Left kidney (tissue), 2 donors: Measurements from ENCODE around the gene DDX24. TPM values are rescaled to one million over a fixed set of nuclear protein-coding genes. Genes with fewer than 3 reads are reported as not detected.

Experiments
- DNase-seq: peaks from one replicate; pipeline ENCODE4 v3.0.0-alpha.2; 2013
- polyA plus RNA-seq: library from polyadenylated mRNA; unstranded; fragments of 120-200 nt; gene quantifications from one replicate; pipeline ENCODE4 v1.2.1, GENCODE V29; 2013; ENCODE audit not compliant: insufficient read length

DDX24 gene
- polyA plus RNA-seq, 1 donor: 169 TPM

GRCh38 chr14:94115058-94115591 is 34.1 kb upstream of the DDX24 start:
- DNase-seq: no peak

DNA sequence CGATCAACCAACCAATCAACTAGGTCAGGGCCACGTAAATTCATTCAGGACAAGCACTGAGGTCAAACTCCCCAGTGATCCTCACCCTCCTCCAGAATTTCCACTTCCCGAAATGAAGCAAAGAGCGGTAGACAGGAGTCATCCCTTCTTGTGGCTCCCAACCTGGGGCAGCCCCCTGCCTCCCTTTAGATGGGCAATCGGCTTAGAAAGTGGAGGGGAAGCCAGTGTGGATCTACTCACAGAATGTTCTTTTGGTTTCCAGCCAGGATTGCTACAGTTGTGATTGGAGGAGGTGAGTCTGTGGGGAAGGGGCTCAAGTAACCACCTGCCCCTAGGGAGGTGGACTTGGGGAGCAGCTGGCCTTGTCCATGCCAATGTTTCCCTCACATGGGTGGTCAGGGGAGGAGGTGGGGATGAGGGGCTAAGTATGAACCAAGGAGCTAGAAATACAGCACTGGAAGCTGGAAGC is 33.6 kb upstream of the DDX24 start:
- DNase-seq: no peak

- no peak for DNase-seq
These were observed 33.0 kb upstream of the DDX24 start for GRCh38 chr14:94113908-94114588.

DNA sequence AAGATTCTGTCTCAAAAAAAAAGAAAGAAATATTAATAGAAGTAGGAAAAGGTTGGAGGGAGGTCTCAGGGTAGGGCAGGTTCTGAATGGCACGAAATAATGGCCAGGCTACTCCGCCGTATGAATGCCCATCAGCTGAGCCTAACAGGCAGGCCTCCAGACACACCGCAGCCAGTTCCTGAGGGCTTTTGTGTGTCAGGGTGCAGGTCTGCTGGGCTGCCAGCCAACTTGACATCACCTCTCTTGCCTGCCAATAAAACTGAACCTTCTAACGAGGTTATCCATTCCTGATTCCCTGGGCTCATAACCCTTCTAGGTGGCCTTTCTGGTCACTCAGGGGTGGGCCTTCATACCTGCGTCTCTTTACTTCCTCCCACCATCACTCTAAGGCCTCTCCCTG is 32.5 kb upstream of the DDX24 start:
- DNase-seq: no peak

DNA sequence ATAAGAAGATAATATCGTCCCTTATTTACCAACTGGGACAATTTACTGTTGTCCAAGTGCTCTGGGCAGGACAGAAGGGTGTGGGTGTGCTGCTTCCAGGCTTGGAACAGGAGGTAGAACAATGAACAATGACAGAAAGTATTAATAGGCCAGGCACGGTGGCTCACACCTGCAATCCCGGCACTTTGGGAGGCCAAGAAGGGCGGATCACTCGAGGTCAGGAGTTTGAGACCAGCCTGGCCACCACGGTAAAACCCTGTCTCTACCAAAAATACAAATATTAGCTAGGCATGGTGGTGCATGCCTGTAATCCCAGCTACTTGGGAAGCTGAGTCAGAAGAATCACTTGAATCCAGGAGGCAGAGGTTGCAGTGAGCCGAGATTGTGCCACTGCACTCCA is 32.1 kb upstream of the DDX24 start:
- no peak for DNase-seq

- no peak for DNase-seq
These were observed 31.6 kb upstream of the DDX24 start for GRCh38 chr14:94112513-94113063.

- DNase-seq: no peak
These were observed 30.5 kb upstream of the DDX24 start for GRCh38 chr14:94111276-94112095.

DNA sequence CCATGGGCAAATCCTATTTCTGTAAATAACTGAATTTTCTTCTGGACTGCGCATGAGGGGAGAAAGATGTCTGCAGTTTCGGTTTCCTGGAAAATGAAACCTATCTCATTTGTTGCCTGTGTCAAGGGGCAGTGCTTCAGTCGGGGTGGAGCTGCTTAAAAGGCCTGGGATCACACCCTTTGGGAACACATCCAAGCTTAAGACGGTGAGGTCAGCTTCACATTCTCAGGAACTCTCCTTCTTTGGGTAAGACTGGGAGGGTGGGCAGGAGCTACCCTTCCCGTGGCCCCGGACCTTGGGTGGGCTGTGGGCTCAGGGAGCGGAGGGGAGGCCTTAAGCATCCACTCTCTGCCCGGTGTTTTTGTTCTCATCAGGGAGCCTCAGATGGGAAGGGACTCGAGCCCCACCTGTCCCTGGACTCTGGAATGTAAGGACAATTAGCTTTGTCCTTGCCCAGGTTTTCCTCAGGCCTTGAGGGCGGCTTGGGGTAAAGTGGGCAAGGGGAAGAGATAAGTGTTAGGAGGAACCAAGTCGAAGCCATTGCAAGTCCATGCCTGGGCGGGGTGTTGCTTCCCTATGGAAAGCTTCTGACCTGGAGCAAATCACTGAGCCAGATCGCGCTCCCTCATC is 29.7 kb upstream of the DDX24 start, which contains the start of gene IFI27:
TSS of gene IFI27 (plus strand) at position 185 of the 630 bp plus-strand sequence.
- no peak for DNase-seq

DNA sequence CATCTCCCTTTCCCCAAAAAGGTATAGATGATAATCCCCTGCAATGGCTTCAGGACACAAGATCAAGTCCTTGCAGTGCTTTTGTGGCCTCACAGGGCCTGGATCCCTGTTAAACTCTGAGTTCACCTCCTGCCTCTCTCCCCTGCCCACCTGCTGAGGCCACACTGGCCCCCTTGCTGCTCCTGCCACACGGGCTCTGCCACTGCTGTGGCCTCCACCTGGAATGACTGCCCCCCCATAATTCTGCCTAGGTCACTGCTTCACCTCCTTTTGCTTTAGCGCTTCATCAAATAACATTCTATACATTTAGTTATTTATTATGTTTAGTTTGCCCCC is 28.9 kb upstream of the DDX24 start:
- no peak for DNase-seq

DNA sequence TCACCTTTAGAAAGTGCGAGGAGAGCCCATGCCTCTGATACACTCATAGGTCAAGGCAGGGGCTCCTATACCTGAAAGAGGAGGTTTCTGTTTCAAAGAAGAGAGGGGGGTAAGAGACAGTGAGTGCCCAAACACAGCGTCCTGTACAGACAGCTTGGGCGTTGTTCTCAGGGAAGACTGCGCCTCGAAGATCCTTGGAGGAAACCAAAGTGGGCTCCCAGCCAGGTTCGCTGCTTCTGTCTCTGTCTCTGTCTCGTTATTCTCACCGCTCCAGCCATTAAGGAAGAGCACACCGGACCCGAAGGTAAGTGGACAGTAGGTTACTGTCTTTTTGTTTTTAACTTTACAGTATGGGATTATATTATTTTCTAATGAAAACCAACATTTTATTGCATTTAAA is 23.7 kb upstream of the DDX24 start:
- DNase-seq: no peak

DNA sequence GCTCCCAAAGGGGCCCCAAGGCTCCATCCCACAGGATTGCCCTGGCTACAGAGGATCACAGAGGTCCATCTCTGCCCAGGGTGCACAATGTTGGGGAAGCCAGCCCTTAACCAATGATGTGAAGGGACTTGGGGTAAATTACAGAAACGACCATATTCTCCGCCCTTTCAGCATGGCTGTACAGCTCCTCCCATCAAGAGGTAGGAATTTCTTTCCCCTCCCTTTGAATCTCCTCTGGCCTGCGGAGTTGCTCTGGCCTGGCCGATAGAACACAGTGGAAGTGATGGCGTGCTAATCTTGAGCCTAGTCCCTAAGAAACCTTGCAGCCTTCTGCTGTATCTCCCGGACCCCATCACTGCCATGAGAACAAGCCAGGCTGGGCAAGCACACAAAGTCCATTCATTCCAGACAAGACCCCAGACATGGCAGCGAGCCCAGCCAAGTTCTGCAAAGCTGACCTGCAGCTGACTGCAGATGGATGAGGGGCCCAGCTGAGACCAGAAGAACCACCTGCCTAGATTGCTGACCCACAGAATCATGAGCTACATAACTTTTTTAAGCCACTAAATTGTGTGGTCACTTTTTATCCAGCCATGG is 22.6 kb upstream of the DDX24 start:
- no peak for DNase-seq

DNA sequence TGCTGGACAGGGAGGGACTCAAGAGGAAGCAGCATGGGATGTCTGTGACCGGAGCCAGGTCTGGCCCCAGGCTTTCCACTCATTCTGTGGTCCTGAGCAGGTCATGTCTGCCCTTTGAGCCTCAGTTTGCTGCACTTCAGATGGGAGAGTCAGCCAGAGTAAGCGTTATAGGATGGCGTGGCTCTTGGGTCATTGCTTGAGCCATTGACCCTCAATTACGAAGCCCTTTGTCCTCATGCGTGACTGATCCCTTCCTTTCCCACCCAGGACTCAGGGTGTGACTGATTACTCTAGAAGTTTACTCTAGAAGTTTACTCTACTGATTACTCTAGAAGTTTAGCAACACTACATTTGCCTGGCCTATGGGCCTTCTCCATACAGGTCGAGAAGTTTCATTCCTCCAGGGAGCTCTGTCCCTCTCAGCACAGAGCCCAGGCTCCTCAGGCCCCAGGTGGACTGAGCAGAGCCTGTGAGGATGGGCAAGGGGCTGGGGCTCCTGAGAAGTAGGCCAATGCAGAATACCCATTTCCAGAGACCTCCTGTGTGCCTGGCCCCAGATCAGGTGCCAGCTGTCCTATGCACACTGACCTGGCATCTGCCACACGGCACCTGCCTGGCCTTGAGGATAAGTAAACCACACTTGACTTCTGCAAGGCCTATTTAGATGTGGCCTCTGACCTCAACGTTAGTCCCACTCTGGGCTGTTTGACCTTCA is 21.9 kb upstream of the DDX24 start:
- DNase-seq: no peak

- no peak for DNase-seq
These were observed 20.7 kb upstream of the DDX24 start for GRCh38 chr14:94101748-94102147.

DNA sequence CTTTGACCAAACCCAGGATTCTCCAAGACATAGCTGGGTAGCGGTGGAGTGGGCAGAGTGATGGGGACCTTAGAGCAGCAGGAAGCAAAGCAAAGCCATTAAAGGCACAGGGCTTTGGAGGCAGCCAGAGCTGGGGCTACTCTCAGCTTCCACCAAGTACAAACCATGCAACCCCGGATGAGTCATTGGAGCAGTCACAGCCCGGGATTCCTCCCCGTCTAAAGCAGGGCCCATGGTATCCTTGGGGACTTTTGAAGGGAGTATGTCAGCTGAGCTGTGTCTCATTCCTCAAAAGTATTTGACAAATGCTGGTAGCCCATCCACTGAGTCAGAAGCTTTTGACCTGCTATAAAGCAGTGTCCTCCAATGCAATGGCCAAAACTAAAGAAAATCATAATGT is 19.8 kb upstream of the DDX24 start:
- DNase-seq: no peak

GRCh38 chr14:94099006-94099405 is 18.0 kb upstream of the DDX24 start:
- no peak for DNase-seq

DNA sequence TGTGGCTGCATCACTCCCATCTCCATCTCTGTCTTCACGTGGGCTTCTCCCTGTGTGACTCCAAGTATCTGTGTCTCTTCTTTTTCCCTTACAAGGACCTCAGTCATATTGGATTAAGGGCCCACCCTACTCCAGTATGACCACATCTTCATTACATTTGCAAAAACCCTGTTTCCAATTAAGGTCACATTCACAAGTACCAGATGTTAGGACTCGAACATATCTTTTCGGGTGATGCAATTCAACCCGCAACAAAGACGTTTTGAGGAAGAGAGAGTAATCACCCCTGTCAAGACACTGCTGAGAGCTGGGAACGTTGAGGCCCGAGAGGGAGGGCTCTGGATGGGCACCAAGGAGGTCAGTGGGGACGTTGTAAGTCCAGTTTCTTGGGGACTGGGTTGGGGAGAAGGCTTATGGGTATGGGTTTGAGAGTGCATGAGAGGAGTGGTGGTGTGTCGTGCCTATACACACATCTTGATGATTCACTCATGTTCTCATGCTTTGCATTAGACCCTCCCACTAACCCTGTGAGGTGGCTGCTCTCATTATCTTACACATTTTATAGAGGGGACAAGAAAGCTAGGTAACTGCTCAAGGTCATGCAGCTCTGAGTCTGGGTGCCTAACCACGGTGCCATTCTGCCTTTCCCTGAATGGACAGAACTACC is 17.5 kb upstream of the DDX24 start:
- no peak for DNase-seq

- DNase-seq: no peak
These were observed 16.1 kb upstream of the DDX24 start for GRCh38 chr14:94097091-94097490.

GRCh38 chr14:94093418-94093817 is 12.4 kb upstream of the DDX24 start:
- no peak for DNase-seq

- DNase-seq: no peak
These were observed 8.5 kb upstream of the DDX24 start for GRCh38 chr14:94089479-94089878.

DNA sequence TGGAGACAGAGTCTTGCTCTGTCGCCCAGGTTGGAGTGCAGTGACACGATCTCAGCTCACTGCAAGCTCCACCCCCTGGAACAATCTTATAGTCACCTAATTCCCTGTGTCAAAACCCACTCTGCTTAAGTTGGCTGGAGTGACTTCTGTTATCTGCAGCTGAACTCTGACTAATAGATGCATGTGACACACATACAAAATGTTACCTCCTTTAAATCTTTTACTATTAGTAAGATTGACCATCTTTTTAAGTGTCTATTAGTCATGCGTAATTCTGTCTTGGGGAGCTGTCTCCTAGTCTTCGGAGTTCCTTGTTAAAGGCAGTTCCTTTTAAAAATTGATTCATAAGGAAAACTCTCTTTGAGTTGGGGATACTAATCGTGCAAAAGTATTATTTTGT is 7.5 kb upstream of the DDX24 start:
- DNase-seq: no peak

GRCh38 chr14:94087891-94088290 is 6.9 kb upstream of the DDX24 start:
- no peak for DNase-seq
